Mucosa of stomach (tissue), 1 donor: ENCODE measurements around the gene ARGFX.
"Not testable (repeated sequence)": the region's sequence is repeated elsewhere in the genome, so short reads cannot be mapped to it uniquely, and the experiment has no call there.

Source experiments
- H3K27me3 ChIP-seq: one replicate; pipeline ENCODE4 v1.7.0; 2013; ENCODE audit warnings: mild to moderate bottlenecking, low read length; ENCODE audit not compliant: control insufficient read depth, insufficient read depth
- H3K36me3 ChIP-seq: one replicate; pipeline ENCODE4 v1.7.0; 2013; ENCODE audit warnings: low read length; ENCODE audit not compliant: control insufficient read depth, insufficient read depth
- H3K4me1 ChIP-seq: one replicate; pipeline ENCODE4 v1.7.0; 2013; ENCODE audit warnings: mild to moderate bottlenecking, low read length; ENCODE audit not compliant: control insufficient read depth, insufficient read depth
- H3K4me3 ChIP-seq: one replicate; pipeline ENCODE4 v1.7.0; 2013; ENCODE audit warnings: low read length
- H3K9ac ChIP-seq: one replicate; pipeline ENCODE4 v1.7.0; 2013; ENCODE audit warnings: mild to moderate bottlenecking, low read length, moderate library complexity
- H3K9me3 ChIP-seq: one replicate; pipeline ENCODE4 v1.7.0; 2013; ENCODE audit warnings: mild to moderate bottlenecking, low read length, moderate library complexity; ENCODE audit not compliant: control insufficient read depth
- donor health status: Pancreatic carcinoma.

The ARGFX gene

DNA sequence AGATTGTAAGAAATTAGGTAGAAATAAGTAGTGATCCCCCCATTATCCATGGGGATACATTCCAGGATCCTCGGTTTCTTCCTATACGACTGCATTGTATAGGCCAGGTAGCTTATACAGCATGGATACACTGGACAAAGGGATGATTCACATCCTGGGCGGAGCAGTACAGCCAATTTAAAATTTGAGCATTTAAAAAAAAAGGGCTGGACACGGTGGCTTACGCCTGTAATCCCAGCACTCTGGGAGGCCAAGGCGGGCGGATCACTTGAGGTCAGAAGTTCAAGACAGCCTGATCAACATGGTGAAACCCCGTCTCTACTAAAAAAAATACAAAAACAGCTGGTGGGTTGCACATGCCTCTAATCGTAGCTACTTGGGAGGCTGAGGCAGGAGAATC is 976 bp upstream of the ARGFX start:
- Histone ChIP-seq H3K4me1 (no peaks in the 10 kb centered on the region), H3K36me3 (no peaks in the 10 kb centered on the region), H3K9me3 (no peaks in the 10 kb centered on the region), H3K4me3 (no peak overlapping the region), H3K9ac (no peak overlapping the region), H3K27me3 (no peaks in the 10 kb centered on the region)

DNA sequence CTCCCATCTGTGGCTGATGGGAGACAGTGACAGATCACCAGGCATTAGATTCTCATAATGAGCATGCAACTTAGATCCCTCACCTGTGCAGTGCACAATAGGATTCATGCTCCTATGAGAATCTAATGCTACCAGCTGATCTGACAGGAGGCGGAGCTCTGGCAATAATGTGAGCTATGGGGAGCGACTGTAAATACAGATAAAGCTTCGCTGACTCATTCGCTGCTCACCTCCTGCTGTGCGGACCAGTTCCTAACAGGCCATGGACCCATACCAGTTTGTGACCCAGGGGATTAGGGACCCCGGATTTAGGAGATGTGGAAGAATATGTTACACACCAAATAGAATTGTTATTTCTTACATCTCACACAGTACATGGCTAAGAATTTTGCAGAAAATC is 6.7 kb downstream of the ARGFX start:
- H3K4me3 ChIP-seq: no peak overlapping the region
- no peaks in the 10 kb centered on the region for H3K36me3 ChIP-seq
- H3K27me3 ChIP-seq: no peaks in the 10 kb centered on the region
- no peak overlapping the region for H3K9ac ChIP-seq
- no peaks in the 10 kb centered on the region for H3K9me3 ChIP-seq
- peaks cover 5% of the 10 kb centered on the region for H3K4me1 ChIP-seq

GRCh38 chr3:121581691-121582090 is 13.9 kb downstream of the ARGFX start:
- Histone ChIP-seq H3K27me3 (peaks cover 6% of the 10 kb centered on the region), H3K9ac (no peak overlapping the region), H3K4me1 (no peaks in the 10 kb centered on the region), H3K9me3 (no peaks in the 10 kb centered on the region), H3K4me3 (no peak overlapping the region), H3K36me3 (no peaks in the 10 kb centered on the region)

GRCh38 chr3:121584418-121584817 is 16.7 kb downstream of the ARGFX start:
- Histone ChIP-seq H3K36me3 (no peaks in the 10 kb centered on the region), H3K4me3 (no peak overlapping the region), H3K9ac (no peak overlapping the region), H3K27me3 (peaks cover 6% of the 10 kb centered on the region), H3K9me3 (no peaks in the 10 kb centered on the region), H3K4me1 (no peaks in the 10 kb centered on the region)

- H3K9me3 ChIP-seq: no peaks in the 10 kb centered on the region
- H3K4me3 ChIP-seq: no peak within 1 kb of the TSS
- H3K9ac ChIP-seq: no peak within 1 kb of the TSS
- H3K4me1 ChIP-seq: no peaks in the 10 kb centered on the region
- H3K27me3 ChIP-seq: no peaks in the 10 kb centered on the region
- H3K36me3 ChIP-seq: no peaks in the 10 kb centered on the region
Measured at GRCh38 chr3:121592856-121593702, 25.3 kb downstream of the ARGFX start, which contains the start of gene FBXO40. Gene FBXO40 (plus strand): TSS chr3:121593379. CDS start chr3:121620576, 27,197 bp downstream.

DNA sequence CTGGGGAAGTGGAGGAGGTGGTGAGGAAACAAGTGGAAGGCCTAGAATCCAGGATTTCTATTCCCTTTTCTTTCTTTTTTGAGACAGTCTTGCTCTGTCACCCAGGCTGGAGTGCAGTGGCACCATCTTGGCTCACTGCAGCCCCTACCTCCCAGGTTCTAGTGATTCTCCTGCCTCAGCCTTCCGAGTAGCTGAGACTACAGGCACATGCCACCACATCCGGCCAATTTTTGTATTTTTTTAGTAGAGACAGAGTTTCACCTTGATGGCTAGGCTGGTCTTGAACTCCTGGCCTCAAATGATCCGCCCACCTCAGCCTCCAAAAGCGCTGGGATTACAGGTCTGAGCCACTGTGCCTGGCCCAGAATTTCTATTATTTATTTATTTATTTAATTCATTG is 26.1 kb downstream of the ARGFX start:
- not testable (repeated sequence) for H3K4me1 ChIP-seq, H3K36me3 ChIP-seq, H3K9me3 ChIP-seq, H3K4me3 ChIP-seq, H3K9ac ChIP-seq, H3K27me3 ChIP-seq

- H3K4me3 ChIP-seq: no peak overlapping the region
- no peaks in the 10 kb centered on the region for H3K4me1 ChIP-seq
- H3K27me3 ChIP-seq: no peaks in the 10 kb centered on the region
- no peaks in the 10 kb centered on the region for H3K36me3 ChIP-seq
- no peak overlapping the region for H3K9ac ChIP-seq
- no peaks in the 10 kb centered on the region for H3K9me3 ChIP-seq
Measured at GRCh38 chr3:121594850-121595249, 27.1 kb downstream of the ARGFX start.

DNA sequence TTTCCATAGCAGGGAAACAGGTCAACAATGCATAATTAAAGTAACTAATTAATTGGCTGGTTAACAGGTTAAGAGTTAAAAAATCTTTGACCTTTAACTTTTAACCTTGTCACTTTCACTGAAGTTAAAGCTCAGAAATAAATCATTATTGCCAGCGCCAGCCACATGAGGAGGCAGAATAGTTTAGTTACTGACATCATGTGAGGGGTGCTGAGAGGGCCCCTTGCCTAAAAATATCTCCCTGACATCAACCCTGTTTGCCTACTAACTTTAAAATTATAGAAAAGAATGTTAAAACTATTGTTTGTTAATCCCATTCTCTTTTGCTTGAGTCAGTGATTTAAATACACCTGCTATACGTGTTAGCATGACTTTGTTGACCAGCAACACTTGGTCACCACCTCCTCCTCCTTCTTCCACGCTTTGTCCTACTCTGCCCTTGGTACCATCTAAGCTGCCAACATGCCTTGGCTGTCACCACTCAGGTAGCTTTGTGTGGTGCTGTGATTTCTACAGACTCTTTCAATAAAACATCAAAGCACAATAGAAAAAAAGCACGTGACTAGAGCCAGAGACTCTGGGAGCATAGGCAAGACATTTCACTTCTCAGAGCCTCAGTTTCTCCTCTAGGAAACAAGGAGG is 28.1 kb downstream of the ARGFX start:
- H3K9ac ChIP-seq: no peak overlapping the region
- no peaks in the 10 kb centered on the region for H3K27me3 ChIP-seq
- no peaks in the 10 kb centered on the region for H3K36me3 ChIP-seq
- H3K4me3 ChIP-seq: no peak overlapping the region
- no peaks in the 10 kb centered on the region for H3K9me3 ChIP-seq
- no peaks in the 10 kb centered on the region for H3K4me1 ChIP-seq

- Histone ChIP-seq H3K9ac (no peak overlapping the region), H3K4me3 (no peak overlapping the region), H3K27me3 (no peaks in the 10 kb centered on the region), H3K36me3 (no peaks in the 10 kb centered on the region), H3K4me1 (no peaks in the 10 kb centered on the region), H3K9me3 (no peaks in the 10 kb centered on the region)
Measured at GRCh38 chr3:121598564-121598963, 30.8 kb downstream of the ARGFX start.

DNA sequence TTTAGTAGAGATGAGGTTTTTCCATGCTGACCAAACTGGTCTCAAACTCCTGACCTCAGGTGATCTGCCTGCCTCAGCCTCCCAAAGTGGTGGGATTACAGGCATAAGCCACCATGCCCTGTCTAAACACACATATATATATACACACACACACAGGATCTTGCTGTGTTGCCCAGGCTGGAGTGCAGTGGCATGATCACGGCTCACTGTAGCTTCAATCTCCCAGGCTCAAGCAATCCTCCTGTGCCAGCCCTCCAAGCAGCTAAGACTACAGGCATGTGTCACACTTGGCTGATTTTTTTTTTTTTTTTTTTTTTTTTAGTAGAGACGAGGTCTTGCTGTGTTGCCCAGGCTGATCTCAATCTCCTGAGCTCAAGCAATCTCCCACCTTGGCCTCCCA is 32.2 kb downstream of the ARGFX start:
- H3K9me3 ChIP-seq, H3K9ac ChIP-seq, H3K27me3 ChIP-seq, H3K4me1 ChIP-seq, H3K4me3 ChIP-seq, H3K36me3 ChIP-seq: not testable (repeated sequence)

DNA sequence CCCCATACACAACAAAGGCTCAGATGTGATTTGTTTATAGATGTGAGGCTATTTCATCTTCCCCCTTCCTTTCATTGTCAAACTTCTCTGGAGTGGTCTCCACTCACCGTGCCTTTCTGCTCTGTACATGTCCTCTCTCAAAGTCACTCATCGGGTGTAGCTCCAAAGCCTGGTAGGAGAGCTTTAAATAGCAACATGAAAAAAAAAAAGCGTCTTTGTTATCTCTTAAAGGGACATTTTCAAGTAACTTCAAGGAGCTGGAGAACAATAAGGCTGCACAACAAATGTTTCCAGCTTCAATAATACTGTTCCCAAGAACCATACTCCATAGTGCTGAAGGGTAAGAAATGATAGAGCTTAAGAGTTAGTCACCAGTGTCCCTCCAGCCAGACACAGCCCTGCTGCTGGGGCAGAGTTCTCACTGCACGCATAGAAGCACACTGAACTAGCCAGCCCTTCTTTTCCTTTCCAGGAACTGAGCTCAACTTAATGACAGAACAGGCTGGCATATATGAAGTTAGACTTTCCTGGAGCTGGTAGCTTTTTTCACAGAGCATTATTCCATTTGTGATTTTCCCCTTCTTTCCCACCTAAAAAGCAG is 33.6 kb downstream of the ARGFX start:
- Histone ChIP-seq H3K9ac (no peak overlapping the region), H3K4me1 (no peaks in the 10 kb centered on the region), H3K27me3 (no peaks in the 10 kb centered on the region), H3K36me3 (no peaks in the 10 kb centered on the region), H3K9me3 (no peaks in the 10 kb centered on the region), H3K4me3 (no peak overlapping the region)

DNA sequence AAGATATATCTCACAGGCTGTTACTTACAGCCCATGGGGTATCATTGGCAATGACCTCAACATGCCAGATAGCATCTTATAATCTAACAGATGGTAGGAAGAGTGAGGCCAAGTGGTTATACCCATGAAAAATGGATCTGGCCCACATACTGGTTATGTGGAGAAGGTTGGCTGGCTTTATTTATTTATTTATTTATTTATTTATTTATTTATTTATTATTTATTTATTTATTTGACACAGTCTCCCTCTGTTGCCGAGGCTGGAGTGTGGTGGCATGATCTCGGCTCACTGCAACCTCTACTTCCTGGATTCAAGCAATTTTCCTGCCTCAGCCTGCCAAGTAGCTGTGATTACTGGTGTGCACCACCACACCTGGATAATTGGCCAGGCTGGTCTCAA is 37.0 kb downstream of the ARGFX start:
- H3K4me1 ChIP-seq: no peaks in the 10 kb centered on the region
- no peaks in the 10 kb centered on the region for H3K27me3 ChIP-seq
- no peaks in the 10 kb centered on the region for H3K36me3 ChIP-seq
- no peaks in the 10 kb centered on the region for H3K9me3 ChIP-seq
- H3K9ac ChIP-seq: no peak overlapping the region
- H3K4me3 ChIP-seq: no peak overlapping the region
